ENCODE measurements around the gene TACC3. TPM values are rescaled to one million over a fixed set of nuclear protein-coding genes. Genes with fewer than 3 reads are reported as not detected.

Gene TACC3
- total RNA-seq, 3 donors from 2014 or later: 12.0 to 30.2 (median 12.7) TPM

- TF ChIP-seq CTCF (IDR thresholded peaks at IDR 0.05): no peak
- no peak for DNase-seq
- Histone ChIP-seq H3K4me3 (no peak overlapping the region), H3K4me1 (ENCODE audit: low read depth) (peaks cover 8% of the 10 kb centered on the region), H3K36me3 (ENCODE audit: low read depth) (no peaks in the 10 kb centered on the region), H3K9me3 (no peaks in the 10 kb centered on the region)
- intact Hi-C loops (cut with DNase I, micrococcal nuclease): loop anchor here in 1 of 2 donors (10.0 kb wide), 2 partner anchors 55 to 155 kb away; no protein-coding TSS in a partner anchor
- ATAC-seq: no peak
These were observed 28.5 kb downstream of the TACC3 start for GRCh38 chr4:1749826-1750225.

GRCh38 chr4:1750381-1751154 lies 29.2 kb downstream of the TACC3 start:
- Histone ChIP-seq H3K36me3 (ENCODE audit: low read depth) (no peaks in the 10 kb centered on the region), H3K4me3 (no peak overlapping the region), H3K4me1 (ENCODE audit: low read depth) (peaks cover 8% of the 10 kb centered on the region), H3K9me3 (no peaks in the 10 kb centered on the region)
- TF ChIP-seq CTCF (IDR thresholded peaks at IDR 0.05): no peak
- no peak for DNase-seq
- intact Hi-C loops (cut with DNase I, micrococcal nuclease): loop anchor here in 1 of 2 donors (10.0 kb wide), 1 partner anchor 54 kb away; no protein-coding TSS in a partner anchor
- no peak for ATAC-seq

GRCh38 chr4:1751155-1751918 lies 30.0 kb downstream of the TACC3 start:
- Histone ChIP-seq H3K36me3 (ENCODE audit: low read depth) (no peaks in the 10 kb centered on the region), H3K9me3 (no peaks in the 10 kb centered on the region), H3K4me1 (ENCODE audit: low read depth) (peaks cover 8% of the 10 kb centered on the region), H3K4me3 (no peak overlapping the region)
- no peak for TF ChIP-seq CTCF (IDR thresholded peaks at IDR 0.05)
- DNase-seq: no peak
- ATAC-seq: no peak
- intact Hi-C loops (cut with DNase I, micrococcal nuclease): loop anchor here in 1 of 2 donors (10.0 kb wide), 1 partner anchor 53 kb away; no protein-coding TSS in a partner anchor

- no peaks in the 10 kb centered on the region for H3K9me3 ChIP-seq
- no peak overlapping the region for H3K4me3 ChIP-seq
- no peak for DNase-seq
- no peak for TF ChIP-seq CTCF (IDR thresholded peaks at IDR 0.05)
- intact Hi-C loops (cut with DNase I, micrococcal nuclease): loop anchor here in 1 of 2 donors (10.0 kb wide), 1 partner anchor 53 kb away; no protein-coding TSS in a partner anchor
- H3K36me3 ChIP-seq (ENCODE audit: low read depth): no peaks in the 10 kb centered on the region
- peak; percentile 23 for ATAC-seq
- peaks cover 8% of the 10 kb centered on the region for H3K4me1 ChIP-seq (ENCODE audit: low read depth)
These were observed 30.6 kb downstream of the TACC3 start for GRCh38 chr4:1751919-1752283.

- peaks cover 8% of the 10 kb centered on the region for H3K4me1 ChIP-seq (ENCODE audit: low read depth)
- intact Hi-C loops (cut with DNase I, micrococcal nuclease): loop anchor here in 1 of 2 donors (10.0 kb wide), 1 partner anchor 52 kb away; no protein-coding TSS in a partner anchor
- H3K36me3 ChIP-seq (ENCODE audit: low read depth): no peaks in the 10 kb centered on the region
- no peaks in the 10 kb centered on the region for H3K9me3 ChIP-seq
- peak in 2 of 3 donors; percentile 39 to 57 for DNase-seq
- H3K4me3 ChIP-seq: no peak overlapping the region
- TF ChIP-seq CTCF (IDR thresholded peaks at IDR 0.05): no peak
- peak; percentile 52 for ATAC-seq
These were observed 31.1 kb downstream of the TACC3 start for GRCh38 chr4:1752284-1753041.

Data from mucosa of descending colon (tissue), 3 donors.